Measurements from ENCODE around the gene PRXL2B. TPM values are rescaled to one million over a fixed set of nuclear protein-coding genes. Genes with fewer than 3 reads are reported as not detected.
A peak's percentile ranks its signal among the peaks of the same experiment; 100 is the strongest.
"Not testable (repeated sequence)": the region's sequence is repeated elsewhere in the genome, so short reads cannot be mapped to it uniquely, and the experiment has no call there.

The PRXL2B gene
- polyA plus RNA-seq, 4 donors, result 28.9 to 126 (median 47.2) TPM

DNA sequence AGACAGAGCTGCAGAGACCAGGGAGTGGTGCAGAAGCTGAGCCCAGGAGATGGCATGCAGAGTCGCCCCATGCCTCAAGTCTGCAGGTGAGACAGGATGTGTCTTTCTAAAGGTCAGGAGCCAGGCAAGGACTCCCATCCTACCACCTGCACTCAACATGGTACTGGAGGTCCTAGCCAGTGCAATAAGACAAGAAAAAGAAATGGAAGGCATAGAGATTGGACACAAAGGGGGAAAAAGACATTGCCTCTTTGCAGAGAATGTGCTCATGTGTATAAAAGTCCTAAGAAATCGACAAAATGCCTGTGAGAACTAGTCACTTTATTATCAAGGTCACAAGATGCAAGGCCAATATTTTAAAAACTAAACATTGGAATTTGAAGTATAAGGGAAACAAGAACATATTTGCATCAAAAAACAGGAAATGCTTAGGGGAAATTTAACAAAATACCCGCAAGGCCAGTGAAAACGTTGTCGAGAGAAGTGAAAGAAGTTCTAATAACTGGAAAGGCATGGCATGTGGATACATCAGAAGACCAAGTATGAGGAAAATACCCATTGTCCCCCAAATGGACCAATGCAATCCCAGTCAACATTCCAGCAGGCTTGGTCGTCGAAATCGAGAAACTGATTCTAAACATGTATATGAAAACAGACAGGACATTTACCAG lies 13.2 kb upstream of the PRXL2B start:
- H3K27ac ChIP-seq (ENCODE audit: low read depth in 1 of 3, low read length in 2 of 3), result no peak overlapping the region
- no peak for FAIRE-seq
- H3K27me3 ChIP-seq (ENCODE audit: control insufficient read depth in 3 of 3, insufficient read depth in 3 of 3, low read length in 3 of 3), result no peaks in the 10 kb centered on the region
- H3K4me3 ChIP-seq (ENCODE audit: low read depth in 1 of 3, low read length in 3 of 3), result no peak overlapping the region
- 84 to 96% (median 87%) methylated on average over 8 of the region's 8 CpGs for WGBS, 3 donors
- peaks cover 0 to 50% of the 10 kb centered on the region in 2 donors for H3K9me3 ChIP-seq (ENCODE audit: control insufficient read depth in 2 of 2, insufficient read depth in 1 of 2, low read depth in 1 of 2, low read length in 1 of 2)
- H3K4me1 ChIP-seq (ENCODE audit: control insufficient read depth in 3 of 3, insufficient read depth in 2 of 3, low read depth in 1 of 3, low read length in 2 of 3), result peaks cover 0 to 41% (median 2%) of the 10 kb centered on the region in 3 donors
- DNase-seq, result no peak
- peaks cover 0 to 8% (median 0%) of the 10 kb centered on the region in 3 donors for H3K36me3 ChIP-seq (ENCODE audit: control insufficient read depth in 3 of 3, insufficient read depth in 2 of 3, low read depth in 1 of 3, low read length in 3 of 3)

GRCh38 chr1:2574350-2574749 lies 12.2 kb upstream of the PRXL2B start:
- DNase-seq (no peak), FAIRE-seq (no peak)
- Histone ChIP-seq H3K27ac (ENCODE audit: low read depth in 1 of 3, low read length in 2 of 3) (peak overlapping the region in 1 of 3 donors; percentile 5), H3K4me1 (ENCODE audit: control insufficient read depth in 3 of 3, insufficient read depth in 2 of 3, low read depth in 1 of 3, low read length in 2 of 3) (peaks cover 0 to 48% (median 7%) of the 10 kb centered on the region in 3 donors), H3K9me3 (ENCODE audit: control insufficient read depth in 2 of 2, insufficient read depth in 1 of 2, low read depth in 1 of 2, low read length in 1 of 2) (peaks cover 0 to 50% of the 10 kb centered on the region in 2 donors), H3K36me3 (ENCODE audit: control insufficient read depth in 3 of 3, insufficient read depth in 2 of 3, low read depth in 1 of 3, low read length in 3 of 3) (peaks cover 0 to 5% (median 0%) of the 10 kb centered on the region in 3 donors), H3K27me3 (ENCODE audit: control insufficient read depth in 3 of 3, insufficient read depth in 3 of 3, low read length in 3 of 3) (no peaks in the 10 kb centered on the region), H3K4me3 (ENCODE audit: low read depth in 1 of 3, low read length in 3 of 3) (no peak overlapping the region)
- WGBS, 3 donors, result 86 to 94% (median 88%) methylated on average over 9 of the region's 9 CpGs

GRCh38 chr1:2575801-2576663 lies 10.5 kb upstream of the PRXL2B start:
- Histone ChIP-seq H3K36me3 (ENCODE audit: control insufficient read depth in 3 of 3, insufficient read depth in 2 of 3, low read depth in 1 of 3, low read length in 3 of 3) (no peaks in the 10 kb centered on the region), H3K27ac (ENCODE audit: low read depth in 1 of 3, low read length in 2 of 3) (peak overlapping the region; percentile 84 to 98 (median 95)), H3K4me3 (ENCODE audit: low read depth in 1 of 3, low read length in 3 of 3) (peak overlapping the region in 2 of 3 donors; percentile 2 to 5), H3K27me3 (ENCODE audit: control insufficient read depth in 3 of 3, insufficient read depth in 3 of 3, low read length in 3 of 3) (no peaks in the 10 kb centered on the region), H3K9me3 (ENCODE audit: control insufficient read depth in 2 of 2, insufficient read depth in 1 of 2, low read depth in 1 of 2, low read length in 1 of 2) (peaks cover 0 to 40% of the 10 kb centered on the region in 2 donors), H3K4me1 (ENCODE audit: control insufficient read depth in 3 of 3, insufficient read depth in 2 of 3, low read depth in 1 of 3, low read length in 2 of 3) (peaks cover 0 to 48% (median 7%) of the 10 kb centered on the region in 3 donors)
- DNase-seq, result peak; percentile 97 to 99
- no peak for FAIRE-seq
- 23 to 49% (median 34%) methylated on average over 23 of the region's 23 CpGs for WGBS, 3 donors

DNA sequence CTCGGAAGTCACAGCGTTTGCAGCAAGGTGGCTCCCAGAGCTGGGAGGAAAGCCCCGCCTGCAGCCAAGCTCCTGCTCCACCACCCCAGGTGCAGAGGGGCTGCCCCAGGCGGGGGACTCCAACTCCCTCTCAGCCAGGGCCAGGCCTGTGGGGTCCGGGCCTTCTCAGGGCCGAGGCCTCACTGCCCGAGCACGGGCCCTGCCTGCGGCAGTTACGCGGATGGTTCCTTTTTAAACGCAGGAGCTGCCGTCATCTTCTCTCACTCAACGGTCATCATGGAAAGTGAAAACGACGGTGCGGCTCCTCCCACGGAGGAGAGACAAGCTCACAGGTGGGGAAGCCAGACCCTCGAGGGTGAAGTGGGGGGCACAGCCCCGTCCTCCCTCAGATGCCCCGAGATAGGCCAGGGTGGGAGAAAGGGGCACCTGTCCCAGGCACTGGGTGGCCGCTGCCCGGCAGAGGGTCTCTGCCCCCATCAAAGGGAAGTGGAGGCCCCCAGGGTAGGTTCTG lies 9.0 kb upstream of the PRXL2B start:
- H3K36me3 ChIP-seq (ENCODE audit: control insufficient read depth in 3 of 3, insufficient read depth in 2 of 3, low read depth in 1 of 3, low read length in 3 of 3); H3K27me3 ChIP-seq (ENCODE audit: control insufficient read depth in 3 of 3, insufficient read depth in 3 of 3, low read length in 3 of 3); DNase-seq; FAIRE-seq: not testable (repeated sequence)
- 41 to 55% (median 51%) methylated on average over 17 to 21 of the region's 23 CpGs for WGBS, 3 donors
- Histone ChIP-seq H3K4me3 (ENCODE audit: low read depth in 1 of 3, low read length in 3 of 3) (peak overlapping the region in 1 of 3 donors; percentile 33), H3K27ac (ENCODE audit: low read depth in 1 of 3, low read length in 2 of 3) (peak overlapping the region; percentile 75 to 97 (median 95)), H3K4me1 (ENCODE audit: control insufficient read depth in 3 of 3, insufficient read depth in 2 of 3, low read depth in 1 of 3, low read length in 2 of 3) (peaks cover 0 to 49% (median 5%) of the 10 kb centered on the region in 3 donors), H3K9me3 (ENCODE audit: control insufficient read depth in 2 of 2, insufficient read depth in 1 of 2, low read depth in 1 of 2, low read length in 1 of 2) (peaks cover 0 to 25% of the 10 kb centered on the region in 2 donors)

- peak overlapping the region; percentile 75 to 97 (median 95) for H3K27ac ChIP-seq (ENCODE audit: low read depth in 1 of 3, low read length in 2 of 3)
- peaks cover 3 to 60% (median 5%) of the 10 kb centered on the region in 3 donors for H3K4me1 ChIP-seq (ENCODE audit: control insufficient read depth in 3 of 3, insufficient read depth in 2 of 3, low read depth in 1 of 3, low read length in 2 of 3)
- DNase-seq (no peak), FAIRE-seq (no peak)
- peaks cover 0 to 15% of the 10 kb centered on the region in 2 donors for H3K9me3 ChIP-seq (ENCODE audit: control insufficient read depth in 2 of 2, insufficient read depth in 1 of 2, low read depth in 1 of 2, low read length in 1 of 2)
- H3K4me3 ChIP-seq (ENCODE audit: low read depth in 1 of 3, low read length in 3 of 3), result no peak overlapping the region
- no peaks in the 10 kb centered on the region for H3K27me3 ChIP-seq (ENCODE audit: control insufficient read depth in 3 of 3, insufficient read depth in 3 of 3, low read length in 3 of 3)
- WGBS, 3 donors, result 32 to 54% (median 44%) methylated on average over 4 of the region's 4 CpGs
- peaks cover 0 to 5% (median 0%) of the 10 kb centered on the region in 3 donors for H3K36me3 ChIP-seq (ENCODE audit: control insufficient read depth in 3 of 3, insufficient read depth in 2 of 3, low read depth in 1 of 3, low read length in 3 of 3)
Observed at GRCh38 chr1:2578758-2579118, 7.8 kb upstream of the PRXL2B start.

DNA sequence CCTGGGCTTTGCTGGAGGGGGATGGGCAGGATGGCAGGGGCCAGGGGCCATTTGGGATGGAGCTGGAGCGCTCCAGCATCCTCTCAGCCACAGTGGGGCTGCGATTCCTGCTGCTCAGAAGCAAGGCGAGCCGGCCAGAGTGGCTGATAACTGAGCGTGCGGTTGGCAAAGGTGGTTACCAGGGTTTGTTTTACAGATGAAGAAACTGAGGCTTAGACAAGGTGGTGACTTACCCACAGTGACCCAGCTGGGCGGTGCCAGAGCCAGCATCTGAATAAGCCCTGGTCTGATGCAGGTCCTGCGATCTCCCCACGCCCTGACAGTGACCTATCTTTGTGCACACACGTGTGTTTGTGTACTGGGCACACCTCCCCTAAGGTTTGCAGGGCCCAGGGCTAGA lies 5.9 kb upstream of the PRXL2B start:
- WGBS, 3 donors, result 64 to 88% (median 79%) methylated on average over 10 of the region's 10 CpGs
- peaks cover 0 to 13% (median 0%) of the 10 kb centered on the region in 3 donors for H3K36me3 ChIP-seq (ENCODE audit: control insufficient read depth in 3 of 3, insufficient read depth in 2 of 3, low read depth in 1 of 3, low read length in 3 of 3)
- FAIRE-seq, result no peak
- H3K4me3 ChIP-seq (ENCODE audit: low read depth in 1 of 3, low read length in 3 of 3), result no peak overlapping the region
- no peaks in the 10 kb centered on the region for H3K9me3 ChIP-seq (ENCODE audit: control insufficient read depth in 2 of 2, insufficient read depth in 1 of 2, low read depth in 1 of 2, low read length in 1 of 2)
- H3K27me3 ChIP-seq (ENCODE audit: control insufficient read depth in 3 of 3, insufficient read depth in 3 of 3, low read length in 3 of 3), result no peaks in the 10 kb centered on the region
- peak in 1 of 2 donors; percentile 42 for DNase-seq
- no peak overlapping the region for H3K27ac ChIP-seq (ENCODE audit: low read depth in 1 of 3, low read length in 2 of 3)
- peaks cover 5 to 63% (median 8%) of the 10 kb centered on the region in 3 donors for H3K4me1 ChIP-seq (ENCODE audit: control insufficient read depth in 3 of 3, insufficient read depth in 2 of 3, low read depth in 1 of 3, low read length in 2 of 3)

- H3K4me1 ChIP-seq (ENCODE audit: control insufficient read depth in 3 of 3, insufficient read depth in 2 of 3, low read depth in 1 of 3, low read length in 2 of 3), result peaks cover 5 to 49% (median 8%) of the 10 kb centered on the region in 3 donors
- 75 to 80% (median 77%) methylated on average over 7 of the region's 7 CpGs for WGBS, 3 donors
- FAIRE-seq, result no peak
Observed at GRCh38 chr1:2582391-2582790, 4.2 kb upstream of the PRXL2B start.

GRCh38 chr1:2583331-2583791 lies 3.2 kb upstream of the PRXL2B start:
- FAIRE-seq (no peak), DNase-seq (peak in 1 of 2 donors; percentile 85)
- Histone ChIP-seq H3K9me3 (ENCODE audit: control insufficient read depth in 2 of 2, insufficient read depth in 1 of 2, low read depth in 1 of 2, low read length in 1 of 2) (no peaks in the 10 kb centered on the region), H3K4me1 (ENCODE audit: control insufficient read depth in 3 of 3, insufficient read depth in 2 of 3, low read depth in 1 of 3, low read length in 2 of 3) (peaks cover 5 to 39% (median 8%) of the 10 kb centered on the region in 3 donors), H3K27me3 (ENCODE audit: control insufficient read depth in 3 of 3, insufficient read depth in 3 of 3, low read length in 3 of 3) (no peaks in the 10 kb centered on the region), H3K36me3 (ENCODE audit: control insufficient read depth in 3 of 3, insufficient read depth in 2 of 3, low read depth in 1 of 3, low read length in 3 of 3) (peaks cover 0 to 20% (median 0%) of the 10 kb centered on the region in 3 donors), H3K4me3 (ENCODE audit: low read depth in 1 of 3, low read length in 3 of 3) (no peak overlapping the region), H3K27ac (ENCODE audit: low read depth in 1 of 3, low read length in 2 of 3) (peak overlapping the region in 1 of 3 donors; percentile 100)
- WGBS, 3 donors, result 55 to 60% (median 58%) methylated on average over 5 of the region's 5 CpGs

More at GRCh38 chr1:2582391-2582790, 4.2 kb upstream of the PRXL2B start:
- no peak for DNase-seq
- H3K27ac ChIP-seq (ENCODE audit: low read depth in 1 of 3, low read length in 2 of 3), result peak overlapping the region in 1 of 3 donors; percentile 100
- H3K4me3 ChIP-seq (ENCODE audit: low read depth in 1 of 3, low read length in 3 of 3), result no peak overlapping the region
- peaks cover 0 to 13% (median 0%) of the 10 kb centered on the region in 3 donors for H3K36me3 ChIP-seq (ENCODE audit: control insufficient read depth in 3 of 3, insufficient read depth in 2 of 3, low read depth in 1 of 3, low read length in 3 of 3)
- H3K27me3 ChIP-seq (ENCODE audit: control insufficient read depth in 3 of 3, insufficient read depth in 3 of 3, low read length in 3 of 3), result no peaks in the 10 kb centered on the region
- no peaks in the 10 kb centered on the region for H3K9me3 ChIP-seq (ENCODE audit: control insufficient read depth in 2 of 2, insufficient read depth in 1 of 2, low read depth in 1 of 2, low read length in 1 of 2)

All from small intestine (tissue), 7 donors.